Hindlimb muscle (tissue), 1 donor: ENCODE results near the gene EML4. TPM values are rescaled to one million over a fixed set of nuclear protein-coding genes. Genes with fewer than 3 reads are reported as not detected.
"Not testable (repeated sequence)": the region's sequence is repeated elsewhere in the genome, so short reads cannot be mapped to it uniquely, and the experiment has no call there.

Source experiments
- DNase-seq: peaks from one replicate; pipeline ENCODE4 v3.0.0-alpha.2; 2013
- polyA plus RNA-seq: library from polyadenylated mRNA; unstranded; fragments of 120-200 nt; gene quantifications from one replicate; pipeline ENCODE4 v1.2.1, GENCODE V29; 2013; ENCODE audit not compliant: insufficient read length

Gene EML4
- polyA plus RNA-seq, 1 donor, result 30.6 TPM

GRCh38 chr2:42361728-42362283, 192.7 kb downstream of the EML4 start:
- no peak for DNase-seq

GRCh38 chr2:42363413-42363812, 194.3 kb downstream of the EML4 start:
- DNase-seq, result no peak

DNA sequence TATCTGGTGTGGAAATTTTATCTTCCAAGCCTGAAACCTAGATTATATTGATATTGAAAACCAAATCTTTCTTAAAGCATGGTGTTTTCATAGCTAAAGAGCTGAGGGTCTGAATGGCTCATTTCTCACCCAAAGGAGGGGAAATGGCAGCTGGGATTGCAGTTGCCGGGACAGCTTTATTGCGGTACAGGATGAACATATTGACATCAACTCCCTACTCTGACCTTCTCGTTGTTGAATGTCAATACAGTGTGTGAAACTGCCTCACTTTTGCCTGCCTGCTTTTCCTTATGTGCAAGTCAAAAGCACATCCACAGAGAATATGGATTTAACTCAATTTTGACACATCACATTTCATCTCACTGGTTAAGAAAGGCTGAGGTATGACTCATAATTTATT, 195.5 kb downstream of the EML4 start:
- DNase-seq, result no peak

DNA sequence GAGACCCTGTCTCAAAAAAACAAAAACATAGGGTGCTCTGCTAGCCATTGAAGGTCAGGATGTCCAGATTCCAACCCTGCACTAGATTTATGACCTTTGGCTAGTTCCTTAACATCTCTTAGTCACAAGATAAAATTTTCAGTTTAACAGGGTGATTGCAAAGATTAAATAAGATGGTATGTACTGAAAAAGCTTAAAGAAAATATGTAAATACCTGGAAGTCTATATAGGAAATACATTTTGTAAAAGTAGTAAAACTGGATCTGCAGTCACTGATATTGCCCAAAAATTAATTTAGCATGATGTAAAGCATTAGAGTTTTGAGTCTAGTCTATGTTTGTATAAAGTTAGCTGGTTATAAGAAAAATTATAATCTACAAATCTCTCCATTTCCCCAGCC, 197.3 kb downstream of the EML4 start:
- no peak for DNase-seq

- no peak for DNase-seq
Measured at GRCh38 chr2:42367835-42368234, 198.7 kb downstream of the EML4 start.

- DNase-seq, result no peak
Measured at GRCh38 chr2:42368817-42369531, 199.8 kb downstream of the EML4 start.

GRCh38 chr2:42369532-42370229, 200.5 kb downstream of the EML4 start:
- no peak for DNase-seq

- no peak for DNase-seq
Measured at GRCh38 chr2:42371611-42372473, 202.7 kb downstream of the EML4 start.

DNA sequence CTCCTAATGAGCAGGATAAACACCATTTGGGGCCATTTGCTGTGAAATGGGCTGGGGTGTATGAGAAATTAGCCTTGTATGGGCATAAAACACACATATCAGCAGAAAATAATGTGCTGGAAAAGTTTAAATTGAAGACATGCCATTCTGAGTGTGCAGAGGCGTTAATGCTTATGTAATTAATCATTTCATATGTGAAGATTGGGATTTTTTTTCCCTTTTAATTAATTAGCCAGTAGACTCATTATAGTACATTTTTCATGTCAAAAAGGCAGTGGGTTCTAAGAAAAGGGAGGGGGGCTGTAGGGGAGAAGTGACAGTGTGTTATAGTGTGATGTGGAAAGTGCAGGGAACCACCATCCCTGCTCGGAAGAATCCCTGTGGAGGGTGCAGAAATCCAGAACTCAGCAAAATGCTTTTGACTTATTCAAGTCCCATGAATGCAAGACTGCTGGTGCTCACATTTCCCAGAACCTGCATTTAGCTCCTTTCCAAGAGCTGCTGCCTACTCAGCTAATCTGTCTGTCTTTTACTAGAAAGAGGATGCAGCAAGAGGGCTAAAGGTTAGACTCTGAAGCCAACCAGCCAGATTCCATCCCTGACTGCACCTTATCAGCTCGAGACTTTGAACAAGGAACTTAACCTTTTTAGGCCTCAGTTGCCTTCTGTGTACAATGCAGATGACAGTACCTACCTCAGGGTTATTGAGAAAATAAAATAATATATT, 203.5 kb downstream of the EML4 start:
- no peak for DNase-seq

GRCh38 chr2:42376758-42377157, 207.6 kb downstream of the EML4 start:
- DNase-seq, result no peak

GRCh38 chr2:42378415-42378814, 209.3 kb downstream of the EML4 start:
- DNase-seq, result no peak

- not testable (repeated sequence) for DNase-seq
Measured at GRCh38 chr2:42380026-42380425, 210.9 kb downstream of the EML4 start.

- DNase-seq, result no peak
Measured at GRCh38 chr2:42382144-42382543, 213.0 kb downstream of the EML4 start.

Other genes with a start within 250 kb of the EML4 start
- 116 TPM for gene PKDCC, start 121.3 kb upstream of the EML4 start, polyA plus RNA-seq
- 150 TPM for gene COX7A2L, start 191.9 kb downstream of the EML4 start, polyA plus RNA-seq